ENCODE data around the gene USP9Y. TPM values are rescaled to one million over a fixed set of nuclear protein-coding genes. Genes with fewer than 3 reads are reported as not detected.

Gene USP9Y, protein sequence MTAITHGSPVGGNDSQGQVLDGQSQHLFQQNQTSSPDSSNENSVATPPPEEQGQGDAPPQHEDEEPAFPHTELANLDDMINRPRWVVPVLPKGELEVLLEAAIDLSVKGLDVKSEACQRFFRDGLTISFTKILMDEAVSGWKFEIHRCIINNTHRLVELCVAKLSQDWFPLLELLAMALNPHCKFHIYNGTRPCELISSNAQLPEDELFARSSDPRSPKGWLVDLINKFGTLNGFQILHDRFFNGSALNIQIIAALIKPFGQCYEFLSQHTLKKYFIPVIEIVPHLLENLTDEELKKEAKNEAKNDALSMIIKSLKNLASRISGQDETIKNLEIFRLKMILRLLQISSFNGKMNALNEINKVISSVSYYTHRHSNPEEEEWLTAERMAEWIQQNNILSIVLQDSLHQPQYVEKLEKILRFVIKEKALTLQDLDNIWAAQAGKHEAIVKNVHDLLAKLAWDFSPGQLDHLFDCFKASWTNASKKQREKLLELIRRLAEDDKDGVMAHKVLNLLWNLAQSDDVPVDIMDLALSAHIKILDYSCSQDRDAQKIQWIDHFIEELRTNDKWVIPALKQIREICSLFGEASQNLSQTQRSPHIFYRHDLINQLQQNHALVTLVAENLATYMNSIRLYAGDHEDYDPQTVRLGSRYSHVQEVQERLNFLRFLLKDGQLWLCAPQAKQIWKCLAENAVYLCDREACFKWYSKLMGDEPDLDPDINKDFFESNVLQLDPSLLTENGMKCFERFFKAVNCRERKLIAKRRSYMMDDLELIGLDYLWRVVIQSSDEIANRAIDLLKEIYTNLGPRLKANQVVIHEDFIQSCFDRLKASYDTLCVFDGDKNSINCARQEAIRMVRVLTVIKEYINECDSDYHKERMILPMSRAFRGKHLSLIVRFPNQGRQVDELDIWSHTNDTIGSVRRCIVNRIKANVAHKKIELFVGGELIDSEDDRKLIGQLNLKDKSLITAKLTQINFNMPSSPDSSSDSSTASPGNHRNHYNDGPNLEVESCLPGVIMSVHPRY (N-terminal part only)
- total RNA-seq (2021), result not detected in 2 replicates
- not detected for Bru-seq, nascent RNA
- not detected for BruChase-seq, experiment 1, labeled RNA remaining after a 2-hour chase
- not detected for BruChase-seq, experiment 2, labeled RNA remaining after a 6-hour chase
- long read RNA-seq, result 0 reads

DNA sequence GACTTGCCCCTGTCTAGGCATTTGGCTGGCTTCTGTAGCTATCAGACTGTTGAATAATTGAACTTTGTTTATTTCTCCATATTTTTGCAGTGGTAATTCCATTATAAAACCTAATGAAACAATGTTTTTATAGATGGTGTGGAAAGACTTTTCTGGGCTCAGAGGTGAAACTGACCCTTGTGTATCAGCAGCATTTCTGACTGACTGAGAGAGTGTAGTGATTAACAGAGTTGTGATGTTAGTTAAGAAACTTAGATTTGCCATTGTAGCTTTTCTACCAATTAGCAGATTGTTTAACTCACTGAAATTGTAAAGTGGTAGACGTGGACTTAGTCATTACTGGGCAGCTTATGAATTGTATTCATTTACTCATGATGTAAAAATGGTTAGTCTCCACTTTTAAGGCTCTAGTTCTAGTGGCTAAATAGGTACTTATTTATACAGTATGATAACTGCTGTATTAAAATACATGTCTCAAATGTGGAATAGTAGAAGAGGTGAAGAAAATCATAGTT is at the start of gene USP9Y:
Gene USP9Y, plus strand, starts transcription at position 51 of the 515 bp plus-strand sequence. CDS start 8,217 bp downstream, outside the sequence.
- TF ChIP-seq EZH2 (IDR thresholded peaks at IDR 0.05; ENCODE audit: borderline replicate concordance, low read depth, low read length, poor library complexity, severe bottlenecking), result no peak
- TF ChIP-seq, protein P1, sequence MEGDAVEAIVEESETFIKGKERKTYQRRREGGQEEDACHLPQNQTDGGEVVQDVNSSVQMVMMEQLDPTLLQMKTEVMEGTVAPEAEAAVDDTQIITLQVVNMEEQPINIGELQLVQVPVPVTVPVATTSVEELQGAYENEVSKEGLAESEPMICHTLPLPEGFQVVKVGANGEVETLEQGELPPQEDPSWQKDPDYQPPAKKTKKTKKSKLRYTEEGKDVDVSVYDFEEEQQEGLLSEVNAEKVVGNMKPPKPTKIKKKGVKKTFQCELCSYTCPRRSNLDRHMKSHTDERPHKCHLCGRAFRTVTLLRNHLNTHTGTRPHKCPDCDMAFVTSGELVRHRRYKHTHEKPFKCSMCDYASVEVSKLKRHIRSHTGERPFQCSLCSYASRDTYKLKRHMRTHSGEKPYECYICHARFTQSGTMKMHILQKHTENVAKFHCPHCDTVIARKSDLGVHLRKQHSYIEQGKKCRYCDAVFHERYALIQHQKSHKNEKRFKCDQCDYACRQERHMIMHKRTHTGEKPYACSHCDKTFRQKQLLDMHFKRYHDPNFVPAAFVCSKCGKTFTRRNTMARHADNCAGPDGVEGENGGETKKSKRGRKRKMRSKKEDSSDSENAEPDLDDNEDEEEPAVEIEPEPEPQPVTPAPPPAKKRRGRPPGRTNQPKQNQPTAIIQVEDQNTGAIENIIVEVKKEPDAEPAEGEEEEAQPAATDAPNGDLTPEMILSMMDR (conservative IDR thresholded peaks at IDR 0.05; ENCODE audit: low read depth, low read length), result no peak
- CTCF ChIA-PET, result no interaction called here
- POLR2A ChIA-PET (ENCODE audit: low non-redundant PET), result no interaction called here
- DNase-seq (ENCODE audit: low spot score), result no peak
- intact Hi-C loops (cut with micrococcal nuclease; ENCODE audit: unreplicated experiment), result no loop called here
- H3K4me3 ChIP-seq (ENCODE audit: low read depth, low read length, poor library complexity, severe bottlenecking), result no peak within 1 kb of the TSS
- H3K36me3 ChIP-seq (ENCODE audit: insufficient read depth, low read length, poor library complexity, severe bottlenecking), result no peaks in the 10 kb centered on the region
- H3K27me3 ChIP-seq (replicated peaks; ENCODE audit: insufficient read depth, low read depth, low read length, poor library complexity), result no peaks in the 10 kb centered on the region
- no TSS peak for BruUV-seq (replicated peaks)
- no peaks in the 10 kb centered on the region for H3K4me1 ChIP-seq (ENCODE audit: insufficient read depth, low read length, poor library complexity, severe bottlenecking)
- no peaks in the 10 kb centered on the region for H3K9me3 ChIP-seq (ENCODE audit: low read depth, low read length, poor library complexity, severe bottlenecking)
- no peak within 1 kb of the TSS for H3K27ac ChIP-seq (ENCODE audit: low read depth, low read length, poor library complexity, severe bottlenecking)

DNA sequence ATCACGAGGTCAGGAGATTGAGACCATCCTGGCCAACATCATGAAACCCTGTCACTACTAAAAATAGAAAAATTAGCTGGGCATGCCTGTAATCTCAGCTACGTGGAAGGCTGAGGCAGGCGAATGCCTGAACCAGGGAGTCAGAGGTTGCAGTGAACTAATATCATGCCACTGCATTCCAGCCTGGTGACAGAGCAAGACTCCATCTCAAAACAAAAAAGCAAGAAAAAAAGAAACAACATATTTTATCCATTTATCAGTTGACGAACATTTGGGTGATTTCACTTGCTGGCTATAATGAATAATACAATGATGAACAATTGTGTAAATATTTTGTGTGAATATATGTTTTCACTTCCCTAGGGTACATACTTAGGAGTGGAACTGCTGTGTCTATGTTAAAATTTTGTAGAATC is 49.4 kb upstream of the USP9Y start:
- ChIA-PET POLR2A (ENCODE audit: low non-redundant PET) (no interaction called here), CTCF (no interaction called here)
- no peak overlapping the region for H3K27ac ChIP-seq (ENCODE audit: low read depth, low read length, poor library complexity, severe bottlenecking)
- no TSS peak for BruUV-seq (replicated peaks)
- TF ChIP-seq EZH2 (IDR thresholded peaks at IDR 0.05; ENCODE audit: borderline replicate concordance, low read depth, low read length, poor library complexity, severe bottlenecking), result no peak
- TF ChIP-seq, protein P1 (conservative IDR thresholded peaks at IDR 0.05; ENCODE audit: low read depth, low read length), result no peak
- H3K4me1 ChIP-seq (ENCODE audit: insufficient read depth, low read length, poor library complexity, severe bottlenecking), result no peaks in the 10 kb centered on the region
- DNase-seq (ENCODE audit: low spot score), result no peak
- H3K4me3 ChIP-seq (ENCODE audit: low read depth, low read length, poor library complexity, severe bottlenecking), result no peak overlapping the region
- H3K36me3 ChIP-seq (ENCODE audit: insufficient read depth, low read length, poor library complexity, severe bottlenecking), result no peaks in the 10 kb centered on the region
- no peaks in the 10 kb centered on the region for H3K27me3 ChIP-seq (replicated peaks; ENCODE audit: insufficient read depth, low read depth, low read length, poor library complexity)
- no peaks in the 10 kb centered on the region for H3K9me3 ChIP-seq (ENCODE audit: low read depth, low read length, poor library complexity, severe bottlenecking)
- intact Hi-C loops (cut with micrococcal nuclease; ENCODE audit: unreplicated experiment), result no loop called here
